Activated T-helper 9 cell treated with anti-CD3 and anti-CD28 coated beads, Interleukin-2, amount 50 U/mL, for 16 hours (primary cell): ENCODE results near the gene SYNDIG1.

Experiments used
- DNase-seq: peaks from one replicate; pipeline ENCODE4 v3.0.0-alpha.2; 2020; ENCODE audit warnings: low read depth

The SYNDIG1 gene

DNA sequence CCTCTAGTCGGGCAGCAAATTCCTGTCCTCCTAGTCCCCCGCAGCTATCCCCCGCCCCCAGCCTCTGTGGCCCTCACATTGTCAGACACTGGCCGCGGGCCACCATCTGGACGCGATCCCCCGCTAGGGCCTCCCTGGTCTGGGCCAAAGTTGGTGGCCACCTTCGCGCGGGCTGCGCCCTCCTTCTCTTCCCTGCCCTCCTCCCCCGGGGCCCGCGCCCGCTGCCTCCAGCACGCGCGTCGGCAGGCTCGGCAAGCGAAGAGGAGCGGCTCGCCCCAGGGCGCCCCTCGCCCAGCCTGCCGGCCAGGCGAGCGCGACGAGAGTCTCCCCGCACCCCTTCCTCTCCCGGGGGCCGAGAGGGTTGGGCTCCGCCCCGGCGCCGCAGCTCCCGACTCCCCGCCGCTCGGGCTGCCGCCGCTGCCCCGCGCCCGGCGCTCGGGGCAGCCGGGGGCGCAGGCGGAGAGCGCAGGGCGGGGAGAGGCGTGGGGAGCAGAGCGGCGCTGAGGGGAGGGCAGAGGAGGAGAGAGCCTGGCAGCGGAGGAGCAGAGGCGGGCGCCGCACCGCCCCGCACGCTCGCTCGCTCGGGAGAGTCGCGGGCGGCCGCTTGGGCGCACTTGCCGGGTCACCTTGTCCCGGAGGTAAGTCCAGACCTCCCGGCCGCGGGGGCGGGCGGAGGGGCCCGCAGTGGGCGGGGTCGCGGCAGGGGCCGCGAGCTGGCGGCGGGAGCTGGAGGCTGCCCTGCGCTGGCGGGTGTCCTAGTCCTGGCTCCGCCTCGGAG is at the start of gene SYNDIG1:
Gene SYNDIG1, plus strand, starts transcription at position 514 of the 778 bp plus-strand sequence. CDS start 73,469 bp downstream, outside the sequence.
- no peak for DNase-seq

DNA sequence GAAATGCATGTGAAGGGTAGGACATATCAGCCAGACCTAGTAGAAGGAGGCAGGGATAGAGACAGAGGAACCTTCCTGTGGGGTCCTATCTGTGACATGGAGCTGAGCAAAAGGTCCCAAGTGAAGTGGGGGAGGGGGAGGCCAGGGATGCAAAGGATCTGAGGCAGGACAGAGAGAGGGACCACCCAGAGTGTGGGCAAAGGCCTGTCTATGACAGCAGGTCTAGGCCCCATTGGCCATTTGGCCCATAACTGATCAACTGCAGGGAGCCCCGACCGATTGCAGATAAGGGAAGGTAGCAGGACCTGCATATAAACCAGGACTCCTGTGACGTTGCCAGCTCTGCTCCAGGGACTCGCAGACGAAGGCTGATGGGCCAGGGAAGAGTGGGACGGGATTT is 49.6 kb upstream of the SYNDIG1 start:
- no peak for DNase-seq

DNA sequence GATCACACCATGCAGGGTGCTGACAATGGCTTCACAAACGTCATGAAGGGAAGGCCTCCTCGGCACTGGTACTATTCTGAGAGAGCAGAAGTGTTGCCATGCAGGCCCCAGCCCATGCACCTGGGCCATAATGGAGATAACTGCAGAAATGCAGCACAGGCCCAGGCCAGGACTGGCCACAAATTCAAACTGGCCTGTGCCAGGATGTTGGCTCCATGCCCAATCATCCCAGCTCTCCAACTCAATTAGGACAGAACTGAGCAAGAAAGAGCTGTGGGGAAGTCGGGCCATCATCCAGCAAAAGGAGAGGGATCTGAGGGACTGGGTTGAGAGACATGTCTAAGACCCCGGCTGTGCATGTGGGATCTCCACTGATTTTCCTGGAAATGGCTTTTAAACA is 48.9 kb upstream of the SYNDIG1 start:
- no peak for DNase-seq

DNA sequence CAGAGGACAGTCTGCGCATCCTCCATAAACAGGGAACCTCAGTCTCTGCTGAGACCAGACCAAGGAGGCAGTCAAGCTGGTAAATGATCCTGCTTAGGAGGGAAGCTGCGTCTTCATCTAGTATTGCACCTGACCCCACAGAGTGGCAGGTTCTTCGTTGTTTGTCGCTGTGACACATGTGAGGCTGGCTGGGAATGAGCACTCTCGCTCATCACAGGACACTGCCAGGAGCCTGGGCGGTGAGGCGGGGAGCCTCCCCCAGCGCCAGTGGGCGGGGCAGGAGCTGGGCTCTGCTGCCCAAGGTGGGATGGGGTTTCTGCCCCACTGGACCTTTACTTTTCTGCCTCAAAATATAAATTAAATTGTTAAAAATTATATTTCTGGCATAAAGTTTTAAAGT is 48.4 kb upstream of the SYNDIG1 start:
- no peak for DNase-seq

DNA sequence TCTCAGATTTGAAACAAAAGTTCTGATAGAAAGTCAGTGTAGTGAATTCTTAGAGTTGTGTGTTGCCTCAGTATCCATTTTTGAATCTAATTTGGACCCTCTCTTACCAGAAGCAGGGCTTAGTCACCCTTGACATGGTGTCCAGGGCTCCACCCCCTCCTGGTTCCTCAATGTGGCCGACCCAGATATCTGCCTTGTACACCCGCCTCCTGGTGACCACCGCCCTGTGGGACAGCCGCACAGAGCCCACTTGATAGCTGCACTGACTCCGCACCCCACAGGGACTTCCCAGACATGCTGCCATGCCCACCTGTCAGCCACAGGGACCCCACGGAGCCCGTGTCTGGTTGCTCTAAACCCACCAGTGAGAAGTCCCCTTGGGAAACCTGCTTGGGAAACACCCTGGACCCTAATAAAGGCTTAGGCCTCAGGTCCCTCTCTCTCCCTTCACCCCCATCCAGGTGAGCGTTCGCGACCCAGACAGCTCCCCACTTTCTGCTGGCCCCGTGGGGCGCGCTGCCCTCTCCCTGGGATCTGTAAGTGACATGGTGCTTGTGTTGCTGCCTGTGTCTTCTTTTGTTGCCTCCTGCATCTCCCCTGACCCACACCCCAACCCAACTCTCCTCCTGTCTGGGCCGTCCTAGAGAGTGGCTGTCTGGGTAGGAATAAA is 47.2 kb upstream of the SYNDIG1 start:
- DNase-seq: no peak

DNA sequence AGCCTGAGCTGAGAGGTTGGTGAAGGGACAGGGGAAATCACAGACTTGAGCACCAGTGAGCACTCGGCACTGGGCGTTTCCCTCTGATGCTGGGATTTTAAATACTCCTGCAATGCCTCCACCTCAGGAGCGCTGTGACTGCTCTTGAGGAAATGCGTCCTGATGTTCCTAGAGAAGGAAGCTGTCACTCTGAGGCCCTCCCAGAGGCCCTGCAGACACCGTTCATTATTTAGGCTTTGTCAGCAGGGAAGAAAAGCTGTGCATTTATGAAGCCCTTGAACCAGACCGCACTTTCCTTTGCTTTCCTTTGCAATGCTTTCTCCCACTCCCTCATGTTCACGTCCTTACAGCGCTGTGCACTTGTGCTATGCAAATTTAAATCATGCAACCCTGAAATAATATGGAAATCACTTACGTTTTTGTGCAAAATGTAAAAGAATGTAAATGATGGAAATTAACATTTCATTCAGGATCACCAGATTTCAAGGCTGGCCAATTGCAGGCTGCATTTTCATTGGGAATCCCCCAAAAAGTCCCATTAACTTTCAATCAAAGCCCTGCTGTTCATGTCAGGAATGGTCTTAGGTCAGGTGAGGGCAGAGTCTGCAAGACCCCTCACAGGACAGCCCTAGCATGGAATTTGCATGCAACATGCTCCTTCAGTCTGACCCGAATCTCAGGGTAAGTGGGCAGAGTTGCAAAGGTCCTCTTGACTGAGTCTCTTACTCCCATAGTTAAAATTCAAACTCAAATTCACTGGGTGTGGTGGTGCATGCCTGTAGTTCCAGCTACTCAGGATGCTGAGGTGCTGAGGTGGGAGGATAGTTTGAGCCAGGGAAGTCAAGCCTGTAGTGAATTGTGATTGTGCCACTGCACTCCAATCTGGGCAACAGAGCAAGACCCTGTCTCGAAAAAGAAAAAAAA is 45.8 kb upstream of the SYNDIG1 start:
- no peak for DNase-seq

DNA sequence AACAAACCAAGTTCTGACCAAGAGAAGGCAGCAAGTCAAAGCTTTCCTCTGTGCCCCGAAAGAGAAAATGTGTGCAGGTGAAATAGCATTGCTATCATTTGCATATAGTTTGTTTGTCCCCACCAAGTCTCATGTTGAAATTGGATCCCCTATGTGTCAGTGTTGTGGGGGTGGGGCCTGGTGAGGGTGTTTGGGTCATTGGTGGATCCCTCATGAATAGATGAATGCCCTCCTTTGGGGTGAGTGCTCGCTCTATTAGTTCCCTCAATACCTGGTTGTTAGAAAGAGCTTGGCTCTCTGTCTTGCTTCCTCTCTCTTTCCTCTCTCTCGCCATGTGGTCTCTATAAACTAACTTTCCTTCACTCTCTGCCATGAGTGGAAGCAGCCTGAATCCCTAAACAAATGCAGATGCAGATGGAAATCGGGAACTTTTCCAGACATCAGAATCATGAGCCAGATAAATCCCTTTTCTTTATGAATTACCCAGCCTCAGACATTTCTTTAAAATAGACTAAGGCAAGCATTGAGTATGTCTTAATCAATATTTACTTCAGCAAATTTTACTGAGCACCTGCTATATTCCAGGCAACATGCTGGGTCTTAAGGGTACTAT is 43.8 kb upstream of the SYNDIG1 start:
- DNase-seq: no peak

DNA sequence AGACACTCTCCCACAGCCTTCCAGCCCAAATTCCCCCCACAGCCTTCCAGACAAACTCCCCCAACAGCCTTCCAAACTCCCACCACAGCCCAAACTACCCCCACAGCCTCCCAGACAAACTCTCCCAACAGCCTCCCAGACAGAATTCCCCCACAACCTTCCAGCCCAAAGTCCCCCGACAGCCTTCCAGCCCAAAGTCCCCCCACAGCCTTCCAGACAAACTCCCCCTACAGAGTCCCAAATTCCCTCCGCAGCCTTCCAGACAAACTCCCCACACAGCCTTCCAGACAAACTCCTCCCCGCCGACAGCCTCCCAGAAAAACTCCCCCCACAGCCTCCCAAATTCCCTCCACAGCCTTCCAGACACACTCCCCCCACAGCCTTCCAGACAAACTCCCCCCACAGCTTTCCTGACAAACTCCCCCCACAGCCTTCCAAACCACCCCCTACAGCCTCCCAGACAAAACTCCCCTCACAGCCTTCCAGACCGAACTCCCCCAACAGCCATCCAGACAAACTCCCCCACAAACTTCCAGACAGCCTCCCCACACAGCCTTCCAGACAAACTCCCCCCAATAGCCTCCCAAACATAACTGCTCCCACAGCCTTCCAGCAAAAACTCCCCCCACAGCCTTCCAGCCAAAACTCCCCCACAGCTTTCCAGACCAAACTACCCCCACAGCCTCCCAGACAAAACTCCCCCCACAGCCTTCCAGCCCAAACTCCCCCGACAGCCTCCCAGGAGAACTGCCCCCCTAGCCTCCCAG is 38.0 kb upstream of the SYNDIG1 start:
- no peak for DNase-seq

DNA sequence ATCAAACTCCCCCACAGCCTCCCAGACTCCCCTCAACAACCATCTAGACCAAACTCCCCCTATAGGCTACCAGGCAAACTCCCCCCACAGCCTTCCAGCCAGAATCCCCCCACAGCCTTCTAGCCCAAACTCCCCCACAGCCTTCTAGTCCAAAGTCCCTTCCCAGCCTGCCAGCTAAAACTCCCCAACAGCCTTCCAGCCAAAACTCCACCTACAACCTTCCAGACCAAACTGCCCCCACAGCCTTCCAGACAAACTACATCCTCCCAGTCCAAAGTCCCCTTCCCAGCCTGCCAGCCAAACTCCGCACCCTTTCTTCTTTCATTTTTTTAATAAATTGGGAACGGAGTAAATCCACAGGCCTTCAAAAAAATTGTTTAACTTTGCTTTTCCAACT is 37.4 kb upstream of the SYNDIG1 start:
- no peak for DNase-seq

DNA sequence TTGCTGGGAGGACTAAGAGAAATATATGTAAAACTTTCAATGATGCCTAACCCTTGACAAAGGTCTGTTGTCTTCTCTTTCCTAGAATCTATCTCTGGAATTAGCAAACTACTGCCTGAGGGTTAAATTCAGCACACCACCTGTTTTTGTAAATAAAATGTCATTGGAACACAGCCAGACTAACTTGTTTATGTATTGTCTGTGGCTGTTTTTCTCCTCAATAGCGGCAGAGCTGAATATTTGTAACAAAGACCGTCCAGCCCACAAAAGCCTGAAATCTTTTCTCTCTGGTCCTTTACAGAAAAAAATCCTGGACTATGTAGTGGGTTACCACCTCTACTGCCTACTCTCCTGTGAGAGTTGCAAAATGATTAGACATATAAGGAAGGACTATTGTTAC is 33.3 kb upstream of the SYNDIG1 start:
- no peak for DNase-seq

DNA sequence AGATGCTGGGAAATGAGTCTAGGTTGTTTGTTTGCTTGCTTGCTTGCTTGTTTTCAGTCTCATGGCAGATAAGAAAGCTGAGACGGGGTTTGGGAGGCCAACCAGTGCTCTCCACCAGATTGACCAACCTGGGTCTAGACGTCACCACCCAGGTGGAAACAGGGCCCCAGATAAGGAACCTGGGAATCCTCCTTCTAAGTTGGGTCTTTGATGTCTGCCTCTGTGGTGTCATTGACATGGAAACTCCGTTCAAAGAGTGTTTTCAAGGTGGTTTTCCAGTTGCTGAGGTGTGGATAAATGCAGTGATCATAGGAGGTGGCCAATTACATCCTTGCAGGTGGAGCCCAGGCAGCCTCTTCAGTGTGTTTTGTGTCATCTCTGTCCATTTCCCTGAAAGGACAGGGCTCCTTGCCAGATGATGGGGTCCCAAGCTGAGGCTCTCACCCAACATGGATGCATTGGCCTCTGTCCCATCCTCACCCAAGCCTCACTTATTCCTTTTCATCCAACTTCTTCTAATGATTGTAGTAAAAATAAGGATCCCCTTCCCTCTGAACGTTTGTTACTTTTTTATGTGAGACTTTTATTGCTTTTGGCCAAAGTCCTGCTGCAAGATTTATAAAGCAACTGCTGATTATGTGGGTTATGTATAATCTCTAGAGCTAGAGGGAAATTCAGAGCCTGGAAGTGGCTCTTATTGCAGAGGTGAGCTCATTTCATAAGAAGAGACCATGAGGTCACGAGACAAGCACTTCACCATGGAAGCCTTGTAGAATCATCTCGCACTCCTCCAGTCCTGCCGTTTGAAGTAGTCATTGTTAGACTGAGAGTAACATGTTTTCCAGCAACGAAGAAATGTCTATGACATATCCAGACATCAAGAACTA is 32.0 kb upstream of the SYNDIG1 start:
- DNase-seq: no peak

DNA sequence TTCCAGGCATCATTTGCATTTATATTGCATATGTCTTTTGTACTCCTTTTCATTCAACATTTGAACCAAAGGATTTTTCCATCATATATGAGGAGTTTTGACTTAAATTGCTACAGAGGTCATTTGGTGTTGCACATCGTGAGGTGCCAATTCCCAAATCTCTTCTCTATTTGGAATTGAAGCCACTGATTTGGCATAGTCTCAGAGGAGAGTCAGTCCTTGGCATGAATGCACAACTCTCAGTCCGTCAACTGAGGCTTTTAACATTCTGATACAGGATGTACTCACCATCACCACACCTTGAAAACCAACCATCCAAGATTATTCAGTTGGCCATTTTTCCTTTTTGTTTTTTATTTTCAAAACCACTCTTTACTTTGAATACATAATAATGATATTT is 31.1 kb upstream of the SYNDIG1 start:
- no peak for DNase-seq

DNA sequence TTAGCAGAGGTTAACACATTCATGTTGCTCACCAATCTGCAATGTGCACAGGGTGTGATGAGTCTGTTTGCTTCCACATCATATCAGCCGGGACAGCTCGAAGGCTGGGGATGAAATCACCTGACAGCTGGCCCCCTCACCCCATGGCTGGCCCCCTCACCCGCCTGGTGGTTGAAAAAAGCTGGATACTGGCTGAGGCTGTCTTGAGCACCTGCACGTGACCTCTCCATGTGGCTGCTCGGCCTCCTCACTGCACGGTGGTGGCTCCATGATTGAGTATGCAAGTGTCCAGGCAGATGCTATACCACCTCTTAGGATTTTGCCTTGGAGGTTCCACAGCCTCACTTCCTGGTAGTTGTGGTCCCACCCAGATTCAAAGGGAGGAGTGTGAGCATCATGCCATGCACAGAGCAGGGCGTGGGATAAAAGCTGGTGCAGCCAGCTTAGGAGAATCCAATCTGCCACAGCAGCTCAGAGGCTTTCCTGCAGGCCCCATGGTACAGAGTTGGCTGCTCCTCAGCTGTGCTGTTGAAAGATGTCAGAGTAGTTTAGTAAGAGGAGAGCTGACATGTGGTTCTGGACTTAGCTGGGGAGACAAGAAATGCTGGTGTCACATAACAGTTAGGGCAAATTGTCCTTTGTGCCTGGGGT is 29.6 kb upstream of the SYNDIG1 start:
- DNase-seq: no peak

DNA sequence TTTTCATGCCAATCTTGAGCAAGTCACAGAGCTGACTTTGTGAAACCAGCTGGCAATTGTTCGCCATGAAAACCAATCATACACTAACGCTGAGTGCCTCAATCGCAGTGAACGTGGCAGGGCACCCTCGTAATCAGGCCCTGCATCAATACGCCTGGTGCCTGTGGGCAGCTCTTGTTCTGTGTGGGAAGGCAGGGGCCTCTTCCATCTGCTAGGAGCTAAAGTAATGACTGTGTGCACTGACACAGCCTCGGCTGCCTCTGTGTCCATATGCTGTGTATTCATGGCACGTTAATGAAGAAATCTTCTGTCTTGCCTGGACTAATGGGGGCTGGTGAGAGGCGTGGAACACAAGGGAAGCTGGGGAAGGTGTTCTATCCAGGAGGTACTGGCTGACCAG is 27.8 kb upstream of the SYNDIG1 start:
- DNase-seq: no peak

DNA sequence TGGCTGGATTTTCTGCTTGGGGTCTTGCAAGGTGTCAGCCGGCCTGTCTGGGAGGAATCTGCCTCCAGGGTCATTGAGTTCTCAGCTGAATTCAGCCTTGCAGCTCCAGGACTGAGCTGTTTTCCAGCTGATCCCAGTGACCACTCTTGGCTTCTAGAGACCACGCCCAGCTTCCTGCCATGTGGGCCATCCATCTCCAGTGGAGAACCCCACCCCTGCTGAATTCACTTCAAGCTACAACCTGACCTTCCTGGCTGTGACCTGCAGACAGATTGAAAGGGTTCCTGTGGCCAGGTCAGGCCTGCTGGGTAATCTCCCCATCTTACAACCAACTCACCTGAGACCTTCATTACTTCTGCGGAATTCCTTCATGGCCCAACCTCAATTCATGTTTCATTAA is 26.5 kb upstream of the SYNDIG1 start:
- DNase-seq: no peak

DNA sequence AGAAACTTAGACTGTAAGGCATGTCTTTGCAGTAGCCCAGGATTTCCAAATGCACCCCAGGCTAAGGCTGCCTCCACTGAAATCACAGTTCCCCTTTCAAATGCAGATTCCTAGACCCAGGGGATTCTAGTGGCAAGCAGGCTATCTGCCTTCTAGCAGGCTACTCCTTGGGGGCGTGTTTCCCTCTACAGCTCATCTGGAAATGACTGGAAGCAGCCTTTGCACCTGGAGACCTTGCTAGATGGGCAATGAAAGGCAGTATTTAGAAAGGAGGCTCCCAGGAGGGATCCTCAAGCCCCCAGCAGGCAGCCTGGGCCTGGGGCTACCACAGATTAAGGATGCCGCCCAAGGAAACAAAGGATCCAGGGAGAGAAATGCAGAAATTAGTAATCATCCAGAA is 26.0 kb upstream of the SYNDIG1 start:
- no peak for DNase-seq

DNA sequence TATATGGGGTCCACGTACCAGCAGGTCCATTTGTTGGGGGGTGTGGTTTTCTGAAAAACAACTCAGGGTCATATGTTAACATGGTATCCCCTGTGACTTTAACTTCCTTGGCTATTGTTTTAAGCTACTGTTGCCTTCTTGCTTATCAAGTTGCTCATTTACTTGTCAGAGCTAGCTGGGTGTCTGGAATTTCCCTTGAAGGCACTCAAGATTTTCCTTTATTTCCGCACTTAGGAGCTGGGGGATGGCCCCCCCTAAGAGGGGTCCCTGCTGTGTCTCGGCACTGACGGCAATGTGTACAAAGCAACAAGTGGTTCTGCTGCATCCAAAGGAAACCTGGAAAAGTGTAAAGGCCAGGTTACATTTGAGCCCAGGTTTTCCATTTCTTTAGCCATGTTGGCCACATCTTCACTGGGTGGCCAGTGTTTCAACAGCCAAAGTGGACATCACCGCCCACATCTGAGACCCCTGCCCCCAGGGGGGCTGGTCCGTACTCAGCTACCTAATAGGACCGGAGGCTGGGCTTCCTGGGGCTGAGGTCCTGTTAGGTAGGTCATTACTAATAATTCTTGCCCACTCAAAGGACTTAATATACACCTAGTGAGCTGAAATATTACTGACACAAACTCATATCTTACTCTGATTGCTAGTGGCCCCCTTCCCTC is 24.8 kb upstream of the SYNDIG1 start:
- no peak for DNase-seq

DNA sequence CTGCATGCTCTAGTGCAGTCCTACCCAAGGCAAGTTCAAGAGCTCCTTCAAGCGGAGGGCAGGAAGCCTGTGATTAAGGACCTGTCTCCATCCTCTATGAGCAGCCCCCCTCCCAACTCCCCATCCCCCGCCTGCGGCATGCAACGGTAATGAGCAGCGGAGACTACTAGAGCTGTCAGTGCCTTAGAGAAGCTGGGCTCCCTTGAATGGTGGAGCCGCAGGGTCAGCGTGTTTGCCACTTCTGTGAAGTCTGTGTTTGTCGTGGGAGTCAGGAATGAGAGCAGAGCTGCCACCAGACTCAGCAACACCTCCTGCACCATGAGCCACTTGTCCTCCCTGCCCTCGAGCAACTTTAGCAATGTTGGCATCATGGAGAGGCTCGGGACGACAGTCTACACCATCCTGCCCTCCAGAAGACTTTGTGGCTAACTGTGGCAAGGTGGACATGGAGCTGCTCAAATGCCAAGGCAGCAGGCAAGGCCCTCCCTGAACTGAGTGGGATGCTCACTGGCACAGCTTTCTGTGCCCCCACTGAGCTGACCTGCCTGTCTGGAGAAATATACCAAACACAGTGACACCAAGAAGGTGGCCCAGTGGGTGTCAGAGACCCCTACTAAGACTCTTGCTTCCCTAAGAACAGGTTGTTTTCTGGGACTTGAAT is 23.8 kb upstream of the SYNDIG1 start:
- DNase-seq: no peak

DNA sequence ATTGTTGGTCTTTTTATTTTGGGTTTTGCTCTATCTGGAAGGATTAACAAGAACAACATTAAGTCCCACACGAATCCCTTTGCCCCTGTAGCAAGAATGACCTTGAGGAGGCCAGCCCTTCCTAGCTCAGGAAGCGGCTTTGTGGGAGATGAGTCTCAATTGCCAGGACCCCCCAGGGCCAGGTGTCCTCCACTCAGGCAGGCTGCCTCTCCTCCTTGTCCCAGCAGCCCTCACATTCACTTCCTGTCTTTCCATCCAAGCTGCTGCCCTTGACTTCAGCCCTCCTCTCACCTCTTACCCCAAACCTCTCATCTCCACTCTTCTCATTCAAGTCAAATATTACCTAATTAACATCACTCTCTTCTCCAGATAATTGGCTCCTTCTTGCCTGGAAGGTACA is 22.6 kb upstream of the SYNDIG1 start:
- DNase-seq: no peak
